HG02973 (cell line): ENCODE measurements around the gene SMARCD2.
"Not testable (repeated sequence)": the region's sequence is repeated elsewhere in the genome, so short reads cannot be mapped to it uniquely, and the experiment has no call there.

Experiments
- ATAC-seq: cut with Tn5 transposase; IDR thresholded peaks from one replicate; pipeline ENCODE4 v1.9.1; 2021; ENCODE audit warnings: moderate library complexity; ENCODE audit not compliant: unreplicated experiment

The SMARCD2 gene

GRCh38 chr17:63816123-63816522 lies 26.4 kb downstream of the SMARCD2 start:
- no peak for ATAC-seq

GRCh38 chr17:63809970-63810369 lies 32.5 kb downstream of the SMARCD2 start:
- ATAC-seq = no peak

GRCh38 chr17:63805591-63805990 lies 36.9 kb downstream of the SMARCD2 start:
- no peak for ATAC-seq

- ATAC-seq = no peak
Measured at GRCh38 chr17:63804328-63804727, 38.2 kb downstream of the SMARCD2 start.

- no peak for ATAC-seq
Measured at GRCh38 chr17:63800783-63801182, 41.7 kb downstream of the SMARCD2 start.

- ATAC-seq = no peak
Measured at GRCh38 chr17:63798572-63799106, 43.8 kb downstream of the SMARCD2 start.

- not testable (repeated sequence) for ATAC-seq
Measured at GRCh38 chr17:63796375-63796774, 46.1 kb downstream of the SMARCD2 start.

GRCh38 chr17:63792055-63792729 lies 50.3 kb downstream of the SMARCD2 start:
- no peak for ATAC-seq

- ATAC-seq = no peak
Measured at GRCh38 chr17:63790057-63790456, 52.4 kb downstream of the SMARCD2 start.

GRCh38 chr17:63786971-63787711 lies 55.3 kb downstream of the SMARCD2 start:
- no peak for ATAC-seq

GRCh38 chr17:63786117-63786516 lies 56.4 kb downstream of the SMARCD2 start:
- ATAC-seq = no peak

- no peak for ATAC-seq
Measured at GRCh38 chr17:63785556-63785955, 56.9 kb downstream of the SMARCD2 start.

GRCh38 chr17:63783522-63783921 lies 59.0 kb downstream of the SMARCD2 start:
- ATAC-seq = no peak
